T-helper 17 cell (primary cell): ENCODE data around the gene TSSC4. TPM values are rescaled to one million over a fixed set of nuclear protein-coding genes. Genes with fewer than 3 reads are reported as not detected.

ENCODE experiments used
- ATAC-seq: fragments of 150-1000 bp; cut with Tn5 transposase; 2 replicates; pipeline ENCODE4 v1.10.0; 2021; ENCODE audit warnings: mild to moderate bottlenecking, moderate library complexity
- DNase-seq, 3 donors: peaks; one replicate each; pipeline versions ENCODE4 v3.0.0 to v3.0.0-alpha.2; 2020 to 2021
- H3K9me3 ChIP-seq: one replicate; pipeline ENCODE4 v1.7.0; 2013; ENCODE audit warnings: low read length, mild to moderate bottlenecking; ENCODE audit not compliant: control insufficient read depth, poor library complexity, severe bottlenecking
- H3K27ac Mint-ChIP-seq: one replicate; pipeline ENCODE4 v1.8.0; 2022; ENCODE audit warnings: mild to moderate bottlenecking, moderate library complexity, mixed read lengths
- H3K27me3 Mint-ChIP-seq: one replicate; pipeline ENCODE4 v1.8.0; 2022; ENCODE audit warnings: mixed read lengths
- H3K36me3 Mint-ChIP-seq: one replicate; pipeline ENCODE4 v1.8.0; 2022; ENCODE audit warnings: low read depth, mixed read lengths
- H3K4me1 Mint-ChIP-seq: one replicate; pipeline ENCODE4 v1.8.0; 2022; ENCODE audit warnings: mild to moderate bottlenecking, mixed read lengths
- H3K4me3 Mint-ChIP-seq: one replicate; pipeline ENCODE4 v1.8.0; 2022; ENCODE audit warnings: mild to moderate bottlenecking, moderate library complexity, mixed read lengths
- total RNA-seq, 4 donors: library from RNA in 2 of 4; stranded (reverse) in 2 of 4; gene quantifications; one replicate each; pipeline ENCODE4 v1.2.3 and lab custom pipeline; 2022 to 2026

The TSSC4 gene
- total RNA-seq, 2 donors from 2014 or later, result 47.9 to 60.3 TPM

GRCh38 chr11:2375964-2376551 is 24.5 kb upstream of the TSSC4 start:
- H3K9me3 ChIP-seq, result no peaks in the 10 kb centered on the region
- Mint-ChIP-seq H3K4me3 (peak overlapping the region; percentile 88), H3K27me3 (peaks cover 5% of the 10 kb centered on the region), H3K36me3 (no peaks in the 10 kb centered on the region), H3K27ac (no peak overlapping the region), H3K4me1 (peaks cover 8% of the 10 kb centered on the region)
- ATAC-seq (no peak), DNase-seq (no peak)

- Mint-ChIP-seq H3K36me3 (no peaks in the 10 kb centered on the region), H3K27ac (peak within 1 kb of the TSS; percentile 68), H3K27me3 (peaks cover 5% of the 10 kb centered on the region), H3K4me3 (peak within 1 kb of the TSS; percentile 88), H3K4me1 (peaks cover 11% of the 10 kb centered on the region)
- DNase-seq, result peak; percentile 56 to 63 (median 59)
- ATAC-seq, result peak; percentile 84
- no peaks in the 10 kb centered on the region for H3K9me3 ChIP-seq
Observed at GRCh38 chr11:2376751-2377451, 23.6 kb upstream of the TSSC4 start, which contains the start of gene CD81. TSS of gene CD81 (plus strand) at chr11:2377310. CDS start at chr11:2377550, 240 bp downstream.

- Mint-ChIP-seq H3K36me3 (no peaks in the 10 kb centered on the region), H3K4me1 (peaks cover 14% of the 10 kb centered on the region), H3K4me3 (peak overlapping the region; percentile 88), H3K27ac (peak overlapping the region; percentile 68), H3K27me3 (peaks cover 5% of the 10 kb centered on the region)
- DNase-seq, result peak; percentile 39 to 61 (median 54)
- peak; percentile 61 for ATAC-seq
- no peaks in the 10 kb centered on the region for H3K9me3 ChIP-seq
Observed at GRCh38 chr11:2377511-2378443, 22.8 kb upstream of the TSSC4 start.

- H3K27me3 Mint-ChIP-seq, result peaks cover 5% of the 10 kb centered on the region
- peaks cover 18% of the 10 kb centered on the region for H3K4me1 Mint-ChIP-seq
- H3K4me3 Mint-ChIP-seq, result peak overlapping the region; percentile 88
- no peaks in the 10 kb centered on the region for H3K36me3 Mint-ChIP-seq
- no peak for ATAC-seq
- no peaks in the 10 kb centered on the region for H3K9me3 ChIP-seq
- DNase-seq, result no peak
- H3K27ac Mint-ChIP-seq, result peak overlapping the region; percentile 68
Observed at GRCh38 chr11:2378527-2379210, 21.9 kb upstream of the TSSC4 start.

- DNase-seq (no peak), ATAC-seq (no peak)
- no peaks in the 10 kb centered on the region for H3K36me3 Mint-ChIP-seq
- peaks cover 5% of the 10 kb centered on the region for H3K27me3 Mint-ChIP-seq
- no peaks in the 10 kb centered on the region for H3K9me3 ChIP-seq
- peak overlapping the region; percentile 56 for H3K4me3 Mint-ChIP-seq
- no peak overlapping the region for H3K27ac Mint-ChIP-seq
- H3K4me1 Mint-ChIP-seq, result peaks cover 24% of the 10 kb centered on the region
Observed at GRCh38 chr11:2379466-2380174, 20.9 kb upstream of the TSSC4 start.

- ATAC-seq (no peak), DNase-seq (no peak)
- H3K27me3 Mint-ChIP-seq, result peaks cover 3% of the 10 kb centered on the region
- H3K9me3 ChIP-seq, result no peaks in the 10 kb centered on the region
- peak overlapping the region; percentile 56 for H3K4me3 Mint-ChIP-seq
- no peaks in the 10 kb centered on the region for H3K36me3 Mint-ChIP-seq
- peaks cover 28% of the 10 kb centered on the region for H3K4me1 Mint-ChIP-seq
- H3K27ac Mint-ChIP-seq, result no peak overlapping the region
Observed at GRCh38 chr11:2380396-2380795, 20.2 kb upstream of the TSSC4 start.

- H3K9me3 ChIP-seq, result no peaks in the 10 kb centered on the region
- H3K27me3 Mint-ChIP-seq, result no peaks in the 10 kb centered on the region
- H3K36me3 Mint-ChIP-seq, result no peaks in the 10 kb centered on the region
- no peak for DNase-seq
- peaks cover 31% of the 10 kb centered on the region for H3K4me1 Mint-ChIP-seq
- H3K27ac Mint-ChIP-seq, result no peak overlapping the region
- ATAC-seq, result no peak
- H3K4me3 Mint-ChIP-seq, result peak overlapping the region; percentile 56
Observed at GRCh38 chr11:2380807-2381350, 19.7 kb upstream of the TSSC4 start.

- no peaks in the 10 kb centered on the region for H3K27me3 Mint-ChIP-seq
- peak overlapping the region; percentile 66 for H3K4me3 Mint-ChIP-seq
- no peak overlapping the region for H3K27ac Mint-ChIP-seq
- H3K9me3 ChIP-seq, result no peaks in the 10 kb centered on the region
- H3K4me1 Mint-ChIP-seq, result peaks cover 35% of the 10 kb centered on the region
- H3K36me3 Mint-ChIP-seq, result no peaks in the 10 kb centered on the region
- ATAC-seq (no peak), DNase-seq (no peak)
Observed at GRCh38 chr11:2381494-2382128, 18.9 kb upstream of the TSSC4 start.

- Mint-ChIP-seq H3K36me3 (no peaks in the 10 kb centered on the region), H3K4me1 (peaks cover 38% of the 10 kb centered on the region), H3K4me3 (no peak overlapping the region), H3K27ac (no peak overlapping the region), H3K27me3 (no peaks in the 10 kb centered on the region)
- DNase-seq (no peak), ATAC-seq (no peak)
- H3K9me3 ChIP-seq, result no peaks in the 10 kb centered on the region
Observed at GRCh38 chr11:2382129-2382517, 18.4 kb upstream of the TSSC4 start.

GRCh38 chr11:2382936-2383851 is 17.4 kb upstream of the TSSC4 start:
- no peak for DNase-seq
- H3K27me3 Mint-ChIP-seq, result no peaks in the 10 kb centered on the region
- no peak overlapping the region for H3K4me3 Mint-ChIP-seq
- H3K36me3 Mint-ChIP-seq, result no peaks in the 10 kb centered on the region
- H3K27ac Mint-ChIP-seq, result peak overlapping the region; percentile 61
- H3K4me1 Mint-ChIP-seq, result peaks cover 35% of the 10 kb centered on the region
- ATAC-seq, result no peak
- H3K9me3 ChIP-seq, result no peaks in the 10 kb centered on the region
